H1 (cell line): ENCODE results near the gene CEP57. TPM values are rescaled to one million over a fixed set of nuclear protein-coding genes. Genes with fewer than 3 reads are reported as not detected.

Experiments used
- CTCF ChIA-PET: fragments of 300-600 bp; sonication (Branson Sonifier 250); formaldehyde crosslinking; loops from one replicate; lab custom pipeline; 2021; ENCODE audit not compliant: partially characterized antibody; lab: Charles Lee
- POLR2A ChIA-PET: fragments of 300-600 bp; sonication (Branson Sonifier 250); formaldehyde crosslinking; loops from one replicate; lab custom pipeline; 2021; ENCODE audit warnings: inconsistent platforms; ENCODE audit not compliant: partially characterized antibody; lab: Charles Lee
- DNase-seq, 2 experiments: peaks; one replicate each; pipeline versions ENCODE4 v3.0.0 to v3.0.0-alpha.2; 2010 to 2022; ENCODE audit warnings: low spot score in 2 of 2, low read depth in 1 of 2, mixed read lengths in 1 of 2
- FAIRE-seq: peaks from 2 replicates; lab custom pipeline; 2011; peaks lifted over from hg19 to GRCh38; lab: Jason Lieb, UNC
- H2AFZ ChIP-seq: 2 replicates; pipeline ENCODE4 v1.8.1; 2012; ENCODE audit warnings: low read length, inconsistent platforms
- H2AK5ac ChIP-seq: 2 replicates; pipeline ENCODE4 v1.6.1; 2013; ENCODE audit warnings: low read depth, low read length
- H2BK120ac ChIP-seq: replicated peaks from 2 replicates; pipeline ENCODE3; 2013; ENCODE audit warnings: low read depth, low read length, inconsistent platforms
- H2BK12ac ChIP-seq: 2 replicates; pipeline ENCODE4 v1.6.1; 2013; ENCODE audit warnings: low read depth, low read length
- H2BK15ac ChIP-seq: 2 replicates; pipeline ENCODE4 v1.6.1; 2013; ENCODE audit warnings: low read length
- H2BK20ac ChIP-seq: 2 replicates; pipeline ENCODE4 v1.6.1; 2013; ENCODE audit warnings: low read length
- H2BK5ac ChIP-seq: 2 replicates; pipeline ENCODE4 v1.6.1; 2013; ENCODE audit warnings: low read depth, low read length
- H3K14ac ChIP-seq: 2 replicates; pipeline ENCODE4 v1.6.1; 2013; ENCODE audit warnings: inconsistent platforms; ENCODE audit not compliant: insufficient read length
- H3K18ac ChIP-seq: 2 replicates; pipeline ENCODE4 v1.6.1; 2013; ENCODE audit warnings: low read length; ENCODE audit errors: extremely low read depth
- H3K23ac ChIP-seq: 2 replicates; pipeline ENCODE4 v1.6.1; 2013; ENCODE audit warnings: inconsistent platforms; ENCODE audit not compliant: insufficient read length
- H3K23me2 ChIP-seq: 2 replicates; pipeline ENCODE4 v1.6.1; 2013; ENCODE audit warnings: low read depth, low read length
- H3K27ac ChIP-seq: 2 replicates; pipeline ENCODE4 v1.6.1; 2011; ENCODE audit warnings: low read depth, low read length, inconsistent platforms
- H3K27me3 ChIP-seq, 4 experiments: replicated peaks in 1 of 4; 1 replicate in 1 of 4; 2 replicates in 3 of 4; pipeline versions ENCODE4 v1.6.1 to v1.8.1; 2011 to 2013; ENCODE audit warnings: low read length in 3 of 4, mild to moderate bottlenecking in 3 of 4, inconsistent platforms in 2 of 4, mixed read lengths in 2 of 4, moderate library complexity in 1 of 4; ENCODE audit not compliant: control insufficient read depth in 3 of 4, insufficient read depth in 3 of 4; ENCODE audit errors: extremely low read depth in 1 of 4
- H3K36me3 ChIP-seq, 4 experiments: 2 replicates each; pipeline versions ENCODE4 v1.6.1 to v1.8.1; 2011 to 2013; ENCODE audit warnings: mild to moderate bottlenecking in 4 of 4, low read length in 3 of 4, moderate library complexity in 2 of 4, control low read depth in 1 of 4, inconsistent platforms in 1 of 4; ENCODE audit not compliant: insufficient read depth in 4 of 4, control insufficient read depth in 2 of 4
- H3K4ac ChIP-seq: replicated peaks from 2 replicates; pipeline ENCODE3; 2013; ENCODE audit warnings: low read length, low read depth, mixed read lengths, inconsistent platforms; ENCODE audit not compliant: insufficient read length
- H3K4me1 ChIP-seq, 4 experiments: replicated peaks in 1 of 4; 1 replicate in 1 of 4; 2 replicates in 3 of 4; pipeline versions ENCODE4 v1.6.1 to v1.8.1; 2011 to 2013; ENCODE audit warnings: low read length in 3 of 4, inconsistent platforms in 2 of 4, mixed read lengths in 1 of 4; ENCODE audit not compliant: insufficient read depth in 4 of 4, control insufficient read depth in 3 of 4
- H3K4me2 ChIP-seq, 2 experiments: 2 replicates each; pipeline versions ENCODE4 v1.6.1 to v1.8.1; 2011 to 2013; ENCODE audit warnings: low read depth in 2 of 2, low read length in 2 of 2, control low read depth in 1 of 2, inconsistent platforms in 1 of 2, mild to moderate bottlenecking in 1 of 2; ENCODE audit not compliant: insufficient read depth in 1 of 2
- H3K4me3 ChIP-seq, 4 experiments: fragments of 200-600, 300-600 bp in 1 of 4; sonication (generic), shearing (Covaris generic), sonication (Bioruptor Twin) in 1 of 4; 2 replicates each; pipeline versions ENCODE4 v1.5.1 to v1.8.1; 2011 to 2016; ENCODE audit warnings: low read length in 4 of 4, low read depth in 3 of 4, control low read depth in 2 of 4, inconsistent platforms in 2 of 4, mild to moderate bottlenecking in 2 of 4, mixed read lengths in 1 of 4, moderate library complexity in 1 of 4; ENCODE audit not compliant: insufficient read depth in 2 of 4; ENCODE audit errors: extremely low read depth in 1 of 4
- H3K56ac ChIP-seq: replicated peaks from 2 replicates; pipeline ENCODE3; 2013; ENCODE audit warnings: low read depth, mild to moderate bottlenecking, mixed read lengths, low read length, inconsistent platforms; ENCODE audit not compliant: insufficient read length
- H3K79me1 ChIP-seq: 2 replicates; pipeline ENCODE4 v1.6.1; 2013; ENCODE audit warnings: low read depth, low read length, control low read depth
- H3K79me2 ChIP-seq, 2 experiments: 2 replicates each; pipeline versions ENCODE4 v1.6.1 to v1.8.1; 2012 to 2013; ENCODE audit warnings: low read length in 2 of 2, mild to moderate bottlenecking in 2 of 2, inconsistent platforms in 1 of 2; ENCODE audit not compliant: insufficient read depth in 2 of 2, control insufficient read depth in 1 of 2
- H3K9ac ChIP-seq, 4 experiments: replicated peaks in 1 of 4; 1 replicate in 1 of 4; 2 replicates in 3 of 4; pipeline versions ENCODE4 v1.6.1 to v1.8.1; 2011 to 2013; ENCODE audit warnings: low read depth in 3 of 4, low read length in 3 of 4, control low read depth in 2 of 4, mild to moderate bottlenecking in 2 of 4, moderate library complexity in 2 of 4, inconsistent platforms in 1 of 4; ENCODE audit errors: extremely low read depth in 1 of 4
- H3K9me3 ChIP-seq, 2 experiments: 2 replicates each; pipeline versions ENCODE4 v1.6.1 to v1.8.1; 2012 to 2013; ENCODE audit warnings: mild to moderate bottlenecking in 2 of 2, moderate library complexity in 2 of 2, control low read depth in 1 of 2, inconsistent platforms in 1 of 2, low read depth in 1 of 2, low read length in 1 of 2, mixed read lengths in 1 of 2; ENCODE audit not compliant: insufficient read depth in 2 of 2
- H4K20me1 ChIP-seq, 2 experiments: replicated peaks in 1 of 2; 2 replicates each; pipeline versions ENCODE3 to v1.8.1; 2011 to 2013; ENCODE audit warnings: inconsistent platforms in 2 of 2, low read length in 2 of 2, mild to moderate bottlenecking in 1 of 2; ENCODE audit not compliant: insufficient read depth in 2 of 2, control insufficient read depth in 1 of 2
- H4K5ac ChIP-seq: 2 replicates; pipeline ENCODE4 v1.6.1; 2013; ENCODE audit warnings: low read length, low read depth, mixed read lengths, inconsistent platforms; ENCODE audit not compliant: insufficient read length
- H4K8ac ChIP-seq: 2 replicates; pipeline ENCODE4 v1.8.0; 2013; ENCODE audit warnings: mild to moderate bottlenecking, moderate library complexity, low read length, inconsistent platforms; ENCODE audit not compliant: insufficient read depth; ENCODE audit errors: extremely low read depth
- H4K91ac ChIP-seq: replicated peaks from 2 replicates; pipeline ENCODE3; 2013; ENCODE audit warnings: low read length, mixed read lengths, inconsistent platforms; ENCODE audit not compliant: insufficient read length
- ASH2L ChIP-seq: fragments of 200-600, 300-600 bp; sonication (generic); IDR thresholded peaks from one replicate; pipeline ENCODE4 v1.7.1; 2017; ENCODE audit warnings: low read length
- BCL11A ChIP-seq, 2 experiments: IDR thresholded peaks; one replicate each; pipeline ENCODE4 v1.6.1; 2011; ENCODE audit warnings: low read depth in 2 of 2, low read length in 2 of 2, mild to moderate bottlenecking in 2 of 2
- CHD2 ChIP-seq: IDR thresholded peaks from 2 replicates; pipeline ENCODE4 v1.6.1; 2012; ENCODE audit warnings: low read length, improper control_type of control experiment
- CTBP2 ChIP-seq: IDR thresholded peaks from 2 replicates; pipeline ENCODE4 v1.7.0; 2011; ENCODE audit warnings: borderline replicate concordance, mild to moderate bottlenecking, moderate library complexity, mixed read lengths, low read length; ENCODE audit not compliant: insufficient read depth, insufficient read length
- HDAC6 ChIP-seq: IDR thresholded peaks from one replicate; pipeline ENCODE4 v1.7.1; 2012; ENCODE audit warnings: low read depth, mild to moderate bottlenecking, inconsistent platforms, low read length, moderate library complexity
- KDM4A ChIP-seq: IDR thresholded peaks from one replicate; pipeline ENCODE4 v1.7.1; 2012; ENCODE audit warnings: low read depth, mild to moderate bottlenecking, moderate library complexity, low read length, inconsistent platforms; ENCODE audit not compliant: severe bottlenecking
- KDM5A ChIP-seq: fragments of 200-600 bp; IDR thresholded peaks from 2 replicates; pipeline ENCODE4 v1.7.1; 2012; ENCODE audit warnings: mild to moderate bottlenecking, low read length, inconsistent platforms, mixed read lengths
- POLR2A ChIP-seq, 2 experiments: IDR thresholded peaks; 1 replicate in 1 of 2; 2 replicates in 1 of 2; pipeline ENCODE4 v1.6.1; 2011; ENCODE audit warnings: low read depth in 2 of 2, low read length in 2 of 2, mild to moderate bottlenecking in 2 of 2; ENCODE audit errors: control extremely low read depth in 1 of 2
- RBBP5 ChIP-seq: IDR thresholded peaks from 2 replicates; pipeline ENCODE4 v1.7.1; 2012; ENCODE audit warnings: low read depth, mild to moderate bottlenecking, inconsistent platforms, low read length, moderate library complexity, borderline replicate concordance
- RNF2 ChIP-seq: fragments of 200-900, 300-1000 bp; sonication (generic); IDR thresholded peaks from 2 replicates; pipeline ENCODE4 v1.7.1; 2016; ENCODE audit warnings: borderline replicate concordance, low read depth, mild to moderate bottlenecking, antibody characterized with exemption, low read length; ENCODE audit not compliant: poor library complexity, severe bottlenecking; ENCODE audit errors: missing control alignments
- SIN3A ChIP-seq, 2 experiments: IDR thresholded peaks in 1 of 2; conservative IDR thresholded peaks in 1 of 2; 2 replicates each; pipeline ENCODE4 v1.6.1; 2011 to 2012; ENCODE audit warnings: low read length in 2 of 2, improper control_type of control experiment in 1 of 2, low read depth in 1 of 2, mild to moderate bottlenecking in 1 of 2
- SRF ChIP-seq: IDR thresholded peaks from 2 replicates; pipeline ENCODE4 v1.6.1; 2011; ENCODE audit warnings: mild to moderate bottlenecking, low read depth, low read length, moderate library complexity
- SUZ12 ChIP-seq: fragments of 200-600 bp; sonication (generic); IDR thresholded peaks from 2 replicates; pipeline ENCODE4 v1.6.1; 2012; ENCODE audit warnings: mild to moderate bottlenecking, inconsistent platforms, low read length, moderate library complexity, mixed read lengths
- WGBS, 2 experiments: shearing (Covaris generic) in 1 of 2; methylation state at CpG; one replicate each; pipeline versions ENCODE4 v1.1.6 to v1.1.7; 2013 to 2015; ENCODE audit warnings: low lambda C conversion rate in 2 of 2, mixed read lengths in 2 of 2, inconsistent platforms in 1 of 2, low coverage in 1 of 2, missing lambda C conversion rate in 1 of 2; ENCODE audit not compliant: insufficient replicate concordance in 2 of 2, insufficient coverage in 1 of 2, insufficient read length in 1 of 2; ENCODE audit errors: extremely low coverage in 1 of 2, missing lambda C conversion rate in 1 of 2; 5-methylcytosine and 5-hydroxymethylcytosine counted together
- polyA plus RNA-seq, 7 experiments: library from polyadenylated mRNA; depleted of rRNA in 3 of 7; stranded (reverse) in 5 of 7; unstranded in 2 of 7; fragments of >200 nt in 5 of 7; fragments of 200-250 nt in 2 of 7; gene quantifications; 1 replicate in 5 of 7; 2 replicates in 1 of 7; 4 replicates in 1 of 7; pipeline versions ENCODE4 v1.2.1 to v1.2.3, GENCODE V29; 2011 to 2013; ENCODE audit warnings: missing spikeins in 2 of 7, mixed read lengths in 2 of 7
- total RNA-seq: library from RNA; stranded (reverse); fragmentation: NEBNext Ultra II Directional; extraction: Animal tissue kit (Norgen Biotek cat#: 25700); gene quantifications from 2 replicates; pipeline ENCODE4 v1.2.1, GENCODE V29; 2021

CEP57 gene
- total and polyA plus RNA-seq, 2 of the 8 experiments (the other 6 are each of a cell fraction or from before 2014, with no cell fraction given) = 26.3 to 72.7 TPM

DNA sequence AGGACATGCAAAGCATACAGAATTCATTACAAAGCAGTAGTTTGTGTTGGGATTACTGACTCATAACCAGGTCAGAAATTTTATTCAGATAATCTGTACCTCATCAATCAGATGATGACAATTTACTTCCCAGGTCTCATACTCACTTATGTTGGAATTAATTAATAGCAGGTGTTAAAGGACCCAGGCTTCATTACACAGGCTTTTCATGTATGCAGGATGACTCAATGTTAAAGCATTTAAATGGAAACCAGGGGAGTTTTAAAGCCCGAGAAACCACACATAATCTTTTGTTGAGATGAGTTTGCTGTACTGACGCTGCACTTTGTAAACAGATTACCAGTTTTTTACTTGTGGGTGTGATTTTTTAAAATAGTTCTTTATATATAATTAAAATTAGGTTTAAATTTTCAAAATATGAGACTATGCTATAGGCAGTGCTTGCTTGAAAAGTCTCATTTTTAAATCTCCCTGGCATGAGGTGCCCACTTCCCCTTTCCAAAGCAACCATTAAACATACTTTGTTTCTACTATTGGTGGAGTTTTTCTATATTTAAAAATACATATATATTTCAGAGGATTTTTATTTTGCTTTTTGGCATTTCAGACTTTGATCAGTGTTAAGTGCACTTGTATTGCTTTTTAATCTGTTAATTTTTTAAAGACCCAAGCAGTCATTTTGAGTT, 41.0 kb downstream of the CEP57 start:
- H3K79me2 ChIP-seq = no peaks in the 10 kb centered on the region
- ChIA-PET POLR2A (no interaction called here), CTCF (no interaction called here)
- H2BK120ac ChIP-seq = no peak overlapping the region
- no peak overlapping the region for H3K14ac ChIP-seq
- H3K79me1 ChIP-seq = no peaks in the 10 kb centered on the region
- no peak overlapping the region for H3K18ac ChIP-seq
- H2BK5ac ChIP-seq = no peak overlapping the region
- H4K5ac ChIP-seq = no peak overlapping the region
- no peaks in the 10 kb centered on the region for H3K23me2 ChIP-seq
- H3K23ac ChIP-seq = no peak overlapping the region
- no peaks in the 10 kb centered on the region for H4K20me1 ChIP-seq
- no peak overlapping the region for H2AFZ ChIP-seq
- DNase-seq = no peak
- H3K9ac ChIP-seq = no peak overlapping the region
- H2AK5ac ChIP-seq = no peak overlapping the region
- no peak overlapping the region for H2BK12ac ChIP-seq
- no peaks in the 10 kb centered on the region for H3K4me1 ChIP-seq
- peaks cover 2 to 75% (median 49%) of the 10 kb centered on the region in 4 experiments; a peak in 7 of 8 replicates for H3K36me3 ChIP-seq
- H2BK15ac ChIP-seq = no peak overlapping the region
- H3K4me3 ChIP-seq = no peak overlapping the region
- no peak overlapping the region for H3K56ac ChIP-seq
- H3K9me3 ChIP-seq = no peaks in the 10 kb centered on the region
- H3K4ac ChIP-seq = no peak overlapping the region
- 92% methylated on average over 2 of the region's 2 CpGs; no CpG with 5 or more reads in 1 of the 2 experiments for WGBS, 2 experiments
- no peak overlapping the region for H3K4me2 ChIP-seq
- no peak overlapping the region for H3K27ac ChIP-seq
- no peak for FAIRE-seq
- no peaks in the 10 kb centered on the region for H3K27me3 ChIP-seq
- H4K8ac ChIP-seq = no peak overlapping the region
- H4K91ac ChIP-seq = no peak overlapping the region
- no peak overlapping the region for H2BK20ac ChIP-seq
- no peak for TF ChIP-seq BCL11A (IDR thresholded peaks at IDR 0.05; ENCODE audit: low read depth in 2 of 2, low read length in 2 of 2)
- TF ChIP-seq POLR2A (IDR thresholded peaks at IDR 0.05; ENCODE audit: control extremely low read depth in 1 of 2, low read depth in 2 of 2, low read length in 2 of 2) = no peak
- no peak for TF ChIP-seq RNF2
- no peak for TF ChIP-seq SIN3A (conservative IDR thresholded peaks at IDR 0.05 in 1 of 2, IDR thresholded peaks at IDR 0.05 in 1 of 2; ENCODE audit: low read depth in 1 of 2, low read length in 2 of 2)
- no peak for TF ChIP-seq HDAC6
- TF ChIP-seq CHD2 = no peak
- TF ChIP-seq SUZ12 = no peak
- no peak for TF ChIP-seq CTBP2
- TF ChIP-seq KDM4A = no peak
- no peak for TF ChIP-seq RBBP5
- TF ChIP-seq SRF = no peak
- no peak for TF ChIP-seq KDM5A
- no peak for TF ChIP-seq ASH2L
